OCI-LY7 (cell line): ENCODE measurements around the gene GSTT2.

Experiments
- EZH2phosphoT487 ChIP-seq: fragments of 200-600 bp; sonication (generic); IDR thresholded peaks from 2 replicates; pipeline ENCODE4 v1.6.1; 2018; ENCODE audit warnings: low read depth, borderline replicate concordance, mild to moderate bottlenecking, mixed run types, antibody characterized with exemption, low read length, moderate library complexity, mixed read lengths
- TF ChIP-seq, protein P1 (sequence below): fragments of 200-600 bp; sonication (generic); conservative IDR thresholded peaks from 2 replicates; pipeline ENCODE4 v1.5.1; 2014; ENCODE audit warnings: mild to moderate bottlenecking, antibody characterized with exemption, low read length, moderate library complexity, mixed read lengths

DNA sequence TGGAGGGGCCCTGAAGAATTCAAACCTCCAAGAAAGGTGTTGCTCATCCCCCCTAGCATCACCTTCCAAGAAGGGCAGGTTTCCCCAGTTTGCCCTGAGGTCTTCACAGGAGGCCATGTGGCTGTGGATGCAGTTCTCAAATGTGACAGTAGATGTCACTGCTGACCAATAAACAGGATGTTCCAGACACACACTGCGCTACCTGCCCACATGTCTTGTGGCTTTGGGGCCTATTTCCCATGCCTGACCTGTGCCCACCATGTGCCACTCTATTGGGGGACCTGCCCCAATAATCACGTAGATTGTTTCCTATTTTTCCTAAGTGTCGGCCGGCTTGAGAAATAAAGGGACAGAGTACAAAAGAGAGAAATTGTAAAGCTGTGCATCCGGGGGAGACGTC lies 4.5 kb downstream of the GSTT2 start:
- TF ChIP-seq, protein P1, sequence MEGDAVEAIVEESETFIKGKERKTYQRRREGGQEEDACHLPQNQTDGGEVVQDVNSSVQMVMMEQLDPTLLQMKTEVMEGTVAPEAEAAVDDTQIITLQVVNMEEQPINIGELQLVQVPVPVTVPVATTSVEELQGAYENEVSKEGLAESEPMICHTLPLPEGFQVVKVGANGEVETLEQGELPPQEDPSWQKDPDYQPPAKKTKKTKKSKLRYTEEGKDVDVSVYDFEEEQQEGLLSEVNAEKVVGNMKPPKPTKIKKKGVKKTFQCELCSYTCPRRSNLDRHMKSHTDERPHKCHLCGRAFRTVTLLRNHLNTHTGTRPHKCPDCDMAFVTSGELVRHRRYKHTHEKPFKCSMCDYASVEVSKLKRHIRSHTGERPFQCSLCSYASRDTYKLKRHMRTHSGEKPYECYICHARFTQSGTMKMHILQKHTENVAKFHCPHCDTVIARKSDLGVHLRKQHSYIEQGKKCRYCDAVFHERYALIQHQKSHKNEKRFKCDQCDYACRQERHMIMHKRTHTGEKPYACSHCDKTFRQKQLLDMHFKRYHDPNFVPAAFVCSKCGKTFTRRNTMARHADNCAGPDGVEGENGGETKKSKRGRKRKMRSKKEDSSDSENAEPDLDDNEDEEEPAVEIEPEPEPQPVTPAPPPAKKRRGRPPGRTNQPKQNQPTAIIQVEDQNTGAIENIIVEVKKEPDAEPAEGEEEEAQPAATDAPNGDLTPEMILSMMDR = peak; percentile 70
- no peak for TF ChIP-seq EZH2phosphoT487
